Naive thymus-derived CD4-positive, alpha-beta T cell (primary cell): Measurements from ENCODE around the gene SCYGR3. TPM values are rescaled to one million over a fixed set of nuclear protein-coding genes. Genes with fewer than 3 reads are reported as not detected.

Experiments used
- ATAC-seq: fragments of 150-1000 bp; cut with Tn5 transposase; 2 replicates; pipeline ENCODE4 v1.10.0; 2021; ENCODE audit warnings: mild to moderate bottlenecking, moderate library complexity
- CTCF ChIA-PET: fragments of 350-600 bp; sonication (Branson Sonifier 250); formaldehyde crosslinking; loops from one replicate; lab custom pipeline; 2021; ENCODE audit warnings: antibody characterized with exemption; lab: Charles Lee
- POLR2A ChIA-PET: fragments of 350-600 bp; sonication (Branson Sonifier 250); formaldehyde crosslinking; loops from one replicate; lab custom pipeline; 2021; ENCODE audit warnings: antibody characterized with exemption, inconsistent platforms; lab: Charles Lee
- DNase-seq, 9 donors: peaks; one replicate each; pipeline versions ENCODE4 v3.0.0 to v3.0.0-alpha.2; 2020 to 2022; ENCODE audit warnings: mixed read lengths in 1 of 9
- H3K27ac ChIP-seq: one replicate; pipeline ENCODE4 v1.7.0; 2013; ENCODE audit warnings: mild to moderate bottlenecking, low read depth, low read length, moderate library complexity
- H3K27me3 ChIP-seq, 2 donors: one replicate each; pipeline ENCODE4 v1.7.0; 2013; ENCODE audit warnings: low read length in 2 of 2, mild to moderate bottlenecking in 2 of 2, moderate library complexity in 2 of 2; ENCODE audit not compliant: control insufficient read depth in 2 of 2, insufficient read depth in 2 of 2
- H3K36me3 ChIP-seq, 3 experiments: 1 replicate in 2 of 3; 2 replicates in 1 of 3; pipeline ENCODE4 v1.7.0; 2013; ENCODE audit warnings: low read length in 3 of 3, mild to moderate bottlenecking in 3 of 3, moderate library complexity in 1 of 3; ENCODE audit not compliant: insufficient read depth in 3 of 3, control insufficient read depth in 2 of 3
- H3K4me1 ChIP-seq, 2 donors: one replicate each; pipeline ENCODE4 v1.7.0; 2013; ENCODE audit warnings: low read length in 2 of 2, mild to moderate bottlenecking in 2 of 2, moderate library complexity in 1 of 2; ENCODE audit not compliant: control insufficient read depth in 2 of 2, insufficient read depth in 2 of 2
- H3K4me3 ChIP-seq: 2 replicates; pipeline ENCODE4 v1.7.0; 2013; ENCODE audit warnings: mild to moderate bottlenecking, low read length
- H3K9me3 ChIP-seq, 3 experiments: 1 replicate in 2 of 3; 2 replicates in 1 of 3; pipeline ENCODE4 v1.7.0; 2013; ENCODE audit warnings: low read length in 3 of 3; ENCODE audit not compliant: control insufficient read depth in 2 of 3
- H3K27ac Mint-ChIP-seq, 9 donors: one replicate each; pipeline ENCODE4 v1.8.0; 2020 to 2022; ENCODE audit warnings: mixed read lengths in 9 of 9, mild to moderate bottlenecking in 8 of 9, moderate library complexity in 5 of 9, inconsistent platforms in 2 of 9
- H3K27me3 Mint-ChIP-seq, 5 donors: one replicate each; pipeline ENCODE4 v1.8.0; 2021 to 2022; ENCODE audit warnings: mixed read lengths in 5 of 5, mild to moderate bottlenecking in 1 of 5
- H3K36me3 Mint-ChIP-seq, 5 donors: one replicate each; pipeline ENCODE4 v1.8.0; 2020 to 2022; ENCODE audit warnings: mixed read lengths in 5 of 5, mild to moderate bottlenecking in 3 of 5, inconsistent platforms in 1 of 5
- H3K4me1 Mint-ChIP-seq, 7 donors: one replicate each; pipeline ENCODE4 v1.8.0; 2020 to 2022; ENCODE audit warnings: mixed read lengths in 7 of 7, mild to moderate bottlenecking in 3 of 7, inconsistent platforms in 1 of 7
- H3K4me3 Mint-ChIP-seq, 10 donors: one replicate each; pipeline ENCODE4 v1.8.0; 2020 to 2022; ENCODE audit warnings: mild to moderate bottlenecking in 10 of 10, mixed read lengths in 10 of 10, moderate library complexity in 6 of 10, inconsistent platforms in 2 of 10
- H3K9me3 Mint-ChIP-seq, 11 donors: one replicate each; pipeline ENCODE4 v1.8.0; 2020 to 2022; ENCODE audit warnings: mixed read lengths in 11 of 11, mild to moderate bottlenecking in 4 of 11, inconsistent platforms in 1 of 11, moderate library complexity in 1 of 11
- intact Hi-C, 2 donors: fragments of 100-400 bp; cut with micrococcal nuclease; formaldehyde crosslinking; loops; one replicate each; pipeline ENCODE4 v1.15.1; 2023
- polyA plus RNA-seq, 2 donors: library from polyadenylated mRNA; unstranded; fragments of 300-500 nt; fragmentation: Illumina TruSeq; gene quantifications; one replicate each; pipeline ENCODE4 v1.2.3, GENCODE V29; 2021
- total RNA-seq, 6 experiments: library from RNA in 5 of 6; stranded (reverse) in 5 of 6; gene quantifications; 1 replicate in 5 of 6; 2 replicates in 1 of 6; pipeline ENCODE4 v1.2.3 and lab custom pipeline; 2021 to 2026

The SCYGR3 gene, protein sequence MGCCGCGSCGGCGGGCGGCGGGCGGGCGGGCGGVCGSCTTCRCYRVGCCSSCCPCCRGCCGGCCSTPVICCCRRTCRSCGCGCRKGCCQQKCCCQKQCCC
- total RNA-seq (not detected), polyA plus RNA-seq (not detected), total RNA-seq (lab: John Stamatoyannopoulos, UW) (not detected)

DNA sequence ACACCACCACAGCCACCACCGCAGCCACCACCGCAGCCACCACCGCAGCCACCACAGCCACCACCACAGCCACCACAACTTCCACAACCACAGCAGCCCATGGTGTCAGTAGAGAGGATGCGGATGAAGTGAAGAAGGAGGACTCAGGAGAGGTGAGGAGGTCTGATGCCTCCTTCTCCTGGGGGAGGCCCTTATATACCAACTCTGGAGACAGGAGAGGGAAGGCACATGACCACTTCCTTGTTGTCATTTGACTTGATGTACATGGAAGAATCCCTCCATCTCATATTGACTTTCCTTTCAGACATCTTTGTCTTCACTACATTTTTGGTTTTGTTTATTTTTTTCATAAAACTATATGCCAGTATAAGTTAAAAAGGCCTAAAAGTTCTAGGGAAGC lies at the start of gene SCYGR3:
SCYGR3 (minus strand) TSS at position 101 of the 400 bp plus-strand sequence; CDS start at position 101, 0 bp downstream.
- no peaks in the 10 kb centered on the region for H3K9me3 ChIP-seq
- Mint-ChIP-seq H3K36me3 (no peaks in the 10 kb centered on the region), H3K27me3 (peaks cover 13 to 43% (median 23%) of the 10 kb centered on the region in 5 donors), H3K9me3 (peaks cover 0 to 2% (median 0%) of the 10 kb centered on the region in 11 donors), H3K27ac (no peak within 1 kb of the TSS), H3K4me3 (no peak within 1 kb of the TSS), H3K4me1 (peaks cover 0 to 5% (median 0%) of the 10 kb centered on the region in 7 donors)
- no peak within 1 kb of the TSS for H3K4me3 ChIP-seq
- DNase-seq (no peak), ATAC-seq (no peak)
- ChIA-PET POLR2A (no interaction called here), CTCF (no interaction called here)
- H3K27me3 ChIP-seq, result no peaks in the 10 kb centered on the region
- H3K4me1 ChIP-seq, result no peaks in the 10 kb centered on the region
- intact Hi-C loops, result no loop called here
- no peaks in the 10 kb centered on the region for H3K36me3 ChIP-seq
- H3K27ac ChIP-seq, result no peak within 1 kb of the TSS

- Mint-ChIP-seq H3K27me3 (peaks cover 0 to 8% (median 0%) of the 10 kb centered on the region in 5 donors), H3K36me3 (no peaks in the 10 kb centered on the region), H3K27ac (no peak overlapping the region), H3K4me1 (no peaks in the 10 kb centered on the region), H3K4me3 (no peak overlapping the region), H3K9me3 (no peaks in the 10 kb centered on the region)
- no peak overlapping the region for H3K27ac ChIP-seq
- H3K4me1 ChIP-seq, result no peaks in the 10 kb centered on the region
- ATAC-seq (no peak), DNase-seq (no peak)
- intact Hi-C loops, result no loop called here
- no peaks in the 10 kb centered on the region for H3K36me3 ChIP-seq
- ChIA-PET POLR2A (no interaction called here), CTCF (no interaction called here)
- H3K27me3 ChIP-seq, result no peaks in the 10 kb centered on the region
- H3K4me3 ChIP-seq, result no peak overlapping the region
- no peaks in the 10 kb centered on the region for H3K9me3 ChIP-seq
These were observed 47.2 kb upstream of the SCYGR3 start for GRCh38 chr2:227661827-227662226.

- ChIA-PET CTCF (no interaction called here), POLR2A (no interaction called here)
- Histone ChIP-seq H3K4me1 (no peaks in the 10 kb centered on the region), H3K9me3 (no peaks in the 10 kb centered on the region), H3K36me3 (no peaks in the 10 kb centered on the region), H3K27ac (no peak overlapping the region), H3K27me3 (no peaks in the 10 kb centered on the region), H3K4me3 (no peak overlapping the region)
- DNase-seq (no peak), ATAC-seq (no peak)
- intact Hi-C loops, result no loop called here
- H3K27ac Mint-ChIP-seq, result no peak overlapping the region
- no peaks in the 10 kb centered on the region for H3K36me3 Mint-ChIP-seq
- H3K27me3 Mint-ChIP-seq, result peaks cover 0 to 8% (median 0%) of the 10 kb centered on the region in 5 donors
- no peaks in the 10 kb centered on the region for H3K9me3 Mint-ChIP-seq
- H3K4me1 Mint-ChIP-seq, result no peaks in the 10 kb centered on the region
- no peak overlapping the region for H3K4me3 Mint-ChIP-seq
These were observed 46.5 kb upstream of the SCYGR3 start for GRCh38 chr2:227661025-227661649.

GRCh38 chr2:227657199-227657845 lies 42.7 kb upstream of the SCYGR3 start:
- H3K4me3 Mint-ChIP-seq, result no peak overlapping the region
- no peaks in the 10 kb centered on the region for H3K4me1 Mint-ChIP-seq
- Histone ChIP-seq H3K27ac (no peak overlapping the region), H3K9me3 (no peaks in the 10 kb centered on the region), H3K4me3 (no peak overlapping the region), H3K27me3 (no peaks in the 10 kb centered on the region), H3K36me3 (no peaks in the 10 kb centered on the region), H3K4me1 (no peaks in the 10 kb centered on the region)
- POLR2A ChIA-PET, result no interaction called here
- intact Hi-C loops, result loop anchor here in 1 of 2 donors (5.0 kb wide), 1 partner anchor 175 kb away; no protein-coding TSS in a partner anchor
- H3K27me3 Mint-ChIP-seq, result peaks cover 0 to 8% (median 2%) of the 10 kb centered on the region in 5 donors
- CTCF ChIA-PET, result interaction anchor here (1.7 kb wide), 1 partner anchor 205 kb away, joined by 7 read pairs; no protein-coding TSS in a partner anchor
- DNase-seq (no peak), ATAC-seq (no peak)
- no peak overlapping the region for H3K27ac Mint-ChIP-seq
- H3K9me3 Mint-ChIP-seq, result no peaks in the 10 kb centered on the region
- H3K36me3 Mint-ChIP-seq, result no peaks in the 10 kb centered on the region

- Histone ChIP-seq H3K36me3 (no peaks in the 10 kb centered on the region), H3K9me3 (no peaks in the 10 kb centered on the region), H3K27me3 (no peaks in the 10 kb centered on the region), H3K4me3 (no peak overlapping the region), H3K4me1 (no peaks in the 10 kb centered on the region), H3K27ac (no peak overlapping the region)
- peaks cover 0 to 12% (median 4%) of the 10 kb centered on the region in 5 donors for H3K27me3 Mint-ChIP-seq
- intact Hi-C loops, result loop anchor here in 1 of 2 donors (5.0 kb wide), 1 partner anchor 173 kb away; no protein-coding TSS in a partner anchor
- ChIA-PET POLR2A (no interaction called here), CTCF (no interaction called here)
- DNase-seq (no peak), ATAC-seq (no peak)
- no peaks in the 10 kb centered on the region for H3K36me3 Mint-ChIP-seq
- H3K4me3 Mint-ChIP-seq, result no peak overlapping the region
- no peak overlapping the region for H3K27ac Mint-ChIP-seq
- H3K9me3 Mint-ChIP-seq, result no peaks in the 10 kb centered on the region
- no peaks in the 10 kb centered on the region for H3K4me1 Mint-ChIP-seq
These were observed 40.8 kb upstream of the SCYGR3 start for GRCh38 chr2:227655454-227655853.

- no peak for DNase-seq
- H3K9me3 Mint-ChIP-seq, result no peaks in the 10 kb centered on the region
- H3K36me3 ChIP-seq, result no peaks in the 10 kb centered on the region
- intact Hi-C loops, result no loop called here
- no peaks in the 10 kb centered on the region for H3K9me3 ChIP-seq
- no peak overlapping the region for H3K4me3 Mint-ChIP-seq
- H3K27ac ChIP-seq, result no peak overlapping the region
- ATAC-seq, result no peak
- H3K27me3 ChIP-seq, result no peaks in the 10 kb centered on the region
- H3K4me1 ChIP-seq, result no peaks in the 10 kb centered on the region
- H3K4me3 ChIP-seq, result no peak overlapping the region
- POLR2A ChIA-PET, result no interaction called here
- H3K27ac Mint-ChIP-seq, result no peak overlapping the region
- peaks cover 3 to 16% (median 9%) of the 10 kb centered on the region in 5 donors for H3K27me3 Mint-ChIP-seq
- no peaks in the 10 kb centered on the region for H3K36me3 Mint-ChIP-seq
- H3K4me1 Mint-ChIP-seq, result no peaks in the 10 kb centered on the region
- CTCF ChIA-PET, result no interaction called here
These were observed 39.8 kb upstream of the SCYGR3 start for GRCh38 chr2:227654426-227654825.
